Dermis blood vessel endothelial cell (primary cell): ENCODE results near the gene TMEM169. TPM values are rescaled to one million over a fixed set of nuclear protein-coding genes. Genes with fewer than 3 reads are reported as not detected.
"Not testable (repeated sequence)": the region's sequence is repeated elsewhere in the genome, so short reads cannot be mapped to it uniquely, and the experiment has no call there.

ENCODE experiments used
- DNase-seq: peaks from one replicate; pipeline ENCODE4 v3.0.0; 2010
- total RNA-seq: library from RNA; depleted of rRNA; stranded (reverse); fragments of >200 nt; gene quantifications from 2 replicates; pipeline ENCODE4 v1.2.3, GENCODE V29; 2014

The TMEM169 gene
- total RNA-seq, 1 donor from 2014 or later = 0.85 TPM

- no peak for DNase-seq
These were observed 50.9 kb downstream of the TMEM169 start for GRCh38 chr2:216132585-216132984.

GRCh38 chr2:216133397-216133796 is 51.7 kb downstream of the TMEM169 start:
- DNase-seq = no peak

- no peak for DNase-seq
These were observed 53.3 kb downstream of the TMEM169 start for GRCh38 chr2:216134958-216135541.

- DNase-seq = peak; percentile 23
These were observed 58.2 kb downstream of the TMEM169 start for GRCh38 chr2:216139884-216140283.

- DNase-seq = not testable (repeated sequence)
These were observed 59.8 kb downstream of the TMEM169 start for GRCh38 chr2:216141516-216141915.

GRCh38 chr2:216142540-216142939 is 60.8 kb downstream of the TMEM169 start:
- no peak for DNase-seq

GRCh38 chr2:216144372-216144771 is 62.7 kb downstream of the TMEM169 start:
- DNase-seq = no peak

- no peak for DNase-seq
These were observed 63.1 kb downstream of the TMEM169 start for GRCh38 chr2:216144857-216145256.

GRCh38 chr2:216146573-216146972 is 64.9 kb downstream of the TMEM169 start:
- DNase-seq = no peak

GRCh38 chr2:216147172-216148131 is 65.7 kb downstream of the TMEM169 start:
- DNase-seq = no peak

- DNase-seq = no peak
These were observed 67.3 kb downstream of the TMEM169 start for GRCh38 chr2:216148983-216149382.

- peak; percentile 67 for DNase-seq
These were observed 68.0 kb downstream of the TMEM169 start for GRCh38 chr2:216149741-216150140.

GRCh38 chr2:216151313-216152025 is 69.8 kb downstream of the TMEM169 start:
- peak; percentile 44 for DNase-seq

Other genes starting within 250 kb of the TMEM169 start
- 2.0 and 3.9 TPM in 2 replicates for gene MREG, start 68.4 kb upstream of the TMEM169 start, total RNA-seq
- 10.2 and 18.9 TPM in 2 replicates for gene PECR, start 110 bp upstream of the TMEM169 start, total RNA-seq
- gene XRCC5, start 27.4 kb downstream of the TMEM169 start, total RNA-seq = 272 and 383 TPM in 2 replicates